ENCODE data around the gene PRKAG2. TPM values are rescaled to one million over a fixed set of nuclear protein-coding genes. Genes with fewer than 3 reads are reported as not detected.

PRKAG2 gene
- total RNA-seq, 2 experiments from 2014 or later = 39.3 to 42.3 TPM

- ATAC-seq (ENCODE audit: poor library complexity) (no peak), DNase-seq (peak in 1 of 14 experiments; percentile 27)
- peaks cover 4% of the 10 kb centered on the region for H3K36me3 Mint-ChIP-seq (ENCODE audit: low read depth)
- H3K27me3 Mint-ChIP-seq = no peaks in the 10 kb centered on the region
- Histone ChIP-seq H3K36me3 (ENCODE audit: insufficient read depth, low read length) (peaks cover 2% of the 10 kb centered on the region), H3K9me3 (ENCODE audit: control insufficient read depth in 1 of 2, insufficient read depth in 1 of 2, low read length in 2 of 2) (no peaks in the 10 kb centered on the region), H3K27ac (ENCODE audit: low read depth in 1 of 2, low read length in 2 of 2) (no peak overlapping the region), H3K4me3 (ENCODE audit: low read length) (no peak overlapping the region), H3K27me3 (ENCODE audit: control insufficient read depth in 1 of 2, insufficient read depth in 2 of 2, low read length in 2 of 2) (no peaks in the 10 kb centered on the region), H3K4me1 (ENCODE audit: insufficient read depth, low read length) (no peaks in the 10 kb centered on the region)
- no peak overlapping the region for H3K4me3 Mint-ChIP-seq
- TF ChIP-seq, protein P1, sequence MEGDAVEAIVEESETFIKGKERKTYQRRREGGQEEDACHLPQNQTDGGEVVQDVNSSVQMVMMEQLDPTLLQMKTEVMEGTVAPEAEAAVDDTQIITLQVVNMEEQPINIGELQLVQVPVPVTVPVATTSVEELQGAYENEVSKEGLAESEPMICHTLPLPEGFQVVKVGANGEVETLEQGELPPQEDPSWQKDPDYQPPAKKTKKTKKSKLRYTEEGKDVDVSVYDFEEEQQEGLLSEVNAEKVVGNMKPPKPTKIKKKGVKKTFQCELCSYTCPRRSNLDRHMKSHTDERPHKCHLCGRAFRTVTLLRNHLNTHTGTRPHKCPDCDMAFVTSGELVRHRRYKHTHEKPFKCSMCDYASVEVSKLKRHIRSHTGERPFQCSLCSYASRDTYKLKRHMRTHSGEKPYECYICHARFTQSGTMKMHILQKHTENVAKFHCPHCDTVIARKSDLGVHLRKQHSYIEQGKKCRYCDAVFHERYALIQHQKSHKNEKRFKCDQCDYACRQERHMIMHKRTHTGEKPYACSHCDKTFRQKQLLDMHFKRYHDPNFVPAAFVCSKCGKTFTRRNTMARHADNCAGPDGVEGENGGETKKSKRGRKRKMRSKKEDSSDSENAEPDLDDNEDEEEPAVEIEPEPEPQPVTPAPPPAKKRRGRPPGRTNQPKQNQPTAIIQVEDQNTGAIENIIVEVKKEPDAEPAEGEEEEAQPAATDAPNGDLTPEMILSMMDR (IDR thresholded peaks at IDR 0.05) = no peak
- no peaks in the 10 kb centered on the region for H3K4me1 Mint-ChIP-seq (ENCODE audit: low read depth)
- H3K9me3 Mint-ChIP-seq = no peaks in the 10 kb centered on the region
- intact Hi-C loops (cut with DNase I, micrococcal nuclease) = no loop called here
- ChIA-PET CTCF (no interaction called here), POLR2A (no interaction called here)
- no peak overlapping the region for H3K27ac Mint-ChIP-seq
Observed at GRCh38 chr7:151700586-151701165, 176.2 kb downstream of the PRKAG2 start.

DNA sequence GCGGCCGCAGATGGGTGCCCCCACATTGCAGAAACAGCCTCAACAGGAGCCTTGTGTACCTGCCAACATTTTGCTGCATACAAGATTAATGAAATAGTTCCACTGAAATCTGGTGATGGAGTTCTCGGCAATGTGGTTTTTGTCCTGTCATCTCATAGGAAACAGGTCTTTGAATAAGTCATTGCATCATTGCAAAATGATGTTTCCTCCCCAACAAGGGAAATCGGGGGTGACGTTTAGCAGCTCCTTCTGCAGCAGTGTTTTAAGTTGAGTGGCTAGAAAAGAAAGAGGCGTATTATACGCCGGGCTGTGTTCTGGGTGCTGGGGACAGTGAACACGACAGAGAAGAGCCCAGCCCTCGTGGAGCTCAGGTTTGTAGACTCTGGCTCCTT lies 177.0 kb downstream of the PRKAG2 start:
- Mint-ChIP-seq H3K9me3 (no peaks in the 10 kb centered on the region), H3K4me3 (no peak overlapping the region), H3K4me1 (ENCODE audit: low read depth) (peaks cover 5% of the 10 kb centered on the region), H3K27me3 (no peaks in the 10 kb centered on the region), H3K36me3 (ENCODE audit: low read depth) (peaks cover 4% of the 10 kb centered on the region), H3K27ac (no peak overlapping the region)
- intact Hi-C loops (cut with DNase I, micrococcal nuclease) = no loop called here
- TF ChIP-seq, protein P1 (IDR thresholded peaks at IDR 0.05) = no peak
- no peak overlapping the region for H3K27ac ChIP-seq (ENCODE audit: low read depth in 1 of 2, low read length in 2 of 2)
- no peak for ATAC-seq (ENCODE audit: poor library complexity)
- peaks cover 2% of the 10 kb centered on the region for H3K36me3 ChIP-seq (ENCODE audit: insufficient read depth, low read length)
- no peaks in the 10 kb centered on the region for H3K27me3 ChIP-seq (ENCODE audit: control insufficient read depth in 1 of 2, insufficient read depth in 2 of 2, low read length in 2 of 2)
- POLR2A ChIA-PET = no interaction called here
- H3K9me3 ChIP-seq (ENCODE audit: control insufficient read depth in 1 of 2, insufficient read depth in 1 of 2, low read length in 2 of 2) = no peaks in the 10 kb centered on the region
- no peak overlapping the region for H3K4me3 ChIP-seq (ENCODE audit: low read length)
- no peaks in the 10 kb centered on the region for H3K4me1 ChIP-seq (ENCODE audit: insufficient read depth, low read length)
- CTCF ChIA-PET = no interaction called here
- no peak for DNase-seq

- H3K27ac Mint-ChIP-seq = no peak overlapping the region
- Histone ChIP-seq H3K27ac (ENCODE audit: low read depth in 1 of 2, low read length in 2 of 2) (no peak overlapping the region), H3K27me3 (ENCODE audit: control insufficient read depth in 1 of 2, insufficient read depth in 2 of 2, low read length in 2 of 2) (no peaks in the 10 kb centered on the region), H3K4me1 (ENCODE audit: insufficient read depth, low read length) (no peaks in the 10 kb centered on the region), H3K4me3 (ENCODE audit: low read length) (no peak overlapping the region), H3K36me3 (ENCODE audit: insufficient read depth, low read length) (peaks cover 2% of the 10 kb centered on the region), H3K9me3 (ENCODE audit: control insufficient read depth in 1 of 2, insufficient read depth in 1 of 2, low read length in 2 of 2) (no peaks in the 10 kb centered on the region)
- ATAC-seq (ENCODE audit: poor library complexity) (no peak), DNase-seq (no peak)
- H3K4me3 Mint-ChIP-seq = no peak overlapping the region
- peaks cover 4% of the 10 kb centered on the region for H3K36me3 Mint-ChIP-seq (ENCODE audit: low read depth)
- intact Hi-C loops (cut with DNase I, micrococcal nuclease) = no loop called here
- H3K4me1 Mint-ChIP-seq (ENCODE audit: low read depth) = peaks cover 5% of the 10 kb centered on the region
- TF ChIP-seq, protein P1 (IDR thresholded peaks at IDR 0.05) = no peak
- no peaks in the 10 kb centered on the region for H3K27me3 Mint-ChIP-seq
- H3K9me3 Mint-ChIP-seq = no peaks in the 10 kb centered on the region
- CTCF ChIA-PET = no interaction called here
- POLR2A ChIA-PET = no interaction called here
Observed at GRCh38 chr7:151699147-151699927, 177.6 kb downstream of the PRKAG2 start.
